Measurements from ENCODE around the gene ARL8A. TPM values are rescaled to one million over a fixed set of nuclear protein-coding genes. Genes with fewer than 3 reads are reported as not detected.

ARL8A gene
- polyA plus RNA-seq, 2 of the 4 experiments (the other 2 are of a cell fraction): 23.4 to 49.8 TPM

DNA sequence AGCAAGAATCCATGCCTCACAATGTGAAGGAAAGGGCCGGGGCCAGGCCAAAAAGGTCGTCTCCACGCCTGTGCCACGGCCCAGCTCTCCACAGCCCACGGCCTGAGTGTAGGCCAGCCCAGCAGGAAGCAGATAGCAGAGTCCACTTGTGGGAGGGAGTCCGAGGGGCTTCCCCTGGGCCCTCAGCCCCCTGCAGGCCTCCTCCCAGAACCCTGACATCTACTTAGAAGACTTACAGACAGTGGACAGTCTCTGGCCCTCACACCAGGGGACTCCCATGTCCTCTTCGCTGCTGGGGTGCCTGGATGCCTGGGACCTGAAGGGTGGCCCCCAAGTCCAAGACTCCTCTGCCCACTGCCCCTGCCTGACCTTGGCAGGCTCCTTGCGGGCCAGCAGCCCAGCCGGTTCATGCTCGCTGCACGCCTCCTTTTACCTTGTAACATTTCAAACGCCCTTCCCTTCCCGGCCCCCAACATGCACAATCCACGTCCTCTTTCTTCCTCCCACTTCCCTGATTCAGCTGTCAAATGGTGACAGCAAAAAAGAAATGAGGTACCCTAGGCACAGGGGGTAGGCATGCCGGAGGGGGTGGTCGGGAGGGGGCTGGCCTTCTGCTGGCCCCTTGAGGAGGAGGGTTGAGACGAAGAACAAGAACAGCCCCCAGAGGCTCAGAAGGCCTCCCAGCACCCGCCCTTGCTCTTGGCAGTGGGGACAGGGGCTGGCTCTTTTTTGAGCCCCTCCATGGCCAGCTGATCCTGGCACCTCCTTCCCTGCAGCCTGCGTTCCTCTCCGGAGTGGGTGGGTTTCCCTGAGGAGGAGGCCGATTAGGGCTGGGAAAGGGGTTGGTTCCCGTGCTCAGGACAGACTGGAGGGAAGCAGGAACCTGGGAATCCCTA is 16.9 kb upstream of the ARL8A start:
- peaks cover 13% of the 10 kb centered on the region; the same call in 2 of the 3 replicates for H3K4me1 ChIP-seq
- ATAC-seq (no peak; a peak in 1 of 6 replicates), DNase-seq (ENCODE audit: low read depth in 1 of 2, low spot score in 1 of 2) (no peak), FAIRE-seq (no peak)
- no peak overlapping the region for H3K4me3 ChIP-seq
- CTCF ChIA-PET: interaction anchor here (1.6 to 2.1 kb wide), 5 partner anchors 8 to 29 kb away, joined by 4 to 10 read pairs (median 6); no protein-coding TSS in a partner anchor
- POLR2A ChIA-PET: no interaction called here
- no peak overlapping the region for H3K4me2 ChIP-seq
- no peaks in the 10 kb centered on the region for H3K9me3 ChIP-seq
- 80% methylated on average over 21 of the region's 22 CpGs for WGBS (ENCODE audit: missing lambda C conversion rate)
- TF ChIP-seq, protein P1, sequence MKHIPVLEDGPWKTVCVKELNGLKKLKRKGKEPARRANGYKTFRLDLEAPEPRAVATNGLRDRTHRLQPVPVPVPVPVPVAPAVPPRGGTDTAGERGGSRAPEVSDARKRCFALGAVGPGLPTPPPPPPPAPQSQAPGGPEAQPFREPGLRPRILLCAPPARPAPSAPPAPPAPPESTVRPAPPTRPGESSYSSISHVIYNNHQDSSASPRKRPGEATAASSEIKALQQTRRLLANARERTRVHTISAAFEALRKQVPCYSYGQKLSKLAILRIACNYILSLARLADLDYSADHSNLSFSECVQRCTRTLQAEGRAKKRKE (CRISPR knock-in tag; IDR thresholded peaks at IDR 0.05; ENCODE audit: low read depth): no peak
- TF ChIP-seq HOXB13 (CRISPR knock-in tag; IDR thresholded peaks at IDR 0.05; ENCODE audit: low read depth): no peak
- no peak for TF ChIP-seq GATA3 (IDR thresholded peaks at IDR 0.05; ENCODE audit: borderline replicate concordance)
- no peak for TF ChIP-seq ZC3H11A (IDR thresholded peaks at IDR 0.05)
- TF ChIP-seq EP300 (IDR thresholded peaks at IDR 0.05): no peak
- TF ChIP-seq CHD2 (IDR thresholded peaks at IDR 0.05; ENCODE audit: low read length, partially characterized antibody): no peak
- TF ChIP-seq ESRRA (IDR thresholded peaks at IDR 0.05; ENCODE audit: borderline replicate concordance, low read length): no peak
- no peak for TF ChIP-seq HOXB5 (CRISPR knock-in tag; IDR thresholded peaks at IDR 0.05)
- TF ChIP-seq PHF8 (IDR thresholded peaks at IDR 0.05; ENCODE audit: borderline replicate concordance, low read depth): no peak
- TF ChIP-seq, protein P2, sequence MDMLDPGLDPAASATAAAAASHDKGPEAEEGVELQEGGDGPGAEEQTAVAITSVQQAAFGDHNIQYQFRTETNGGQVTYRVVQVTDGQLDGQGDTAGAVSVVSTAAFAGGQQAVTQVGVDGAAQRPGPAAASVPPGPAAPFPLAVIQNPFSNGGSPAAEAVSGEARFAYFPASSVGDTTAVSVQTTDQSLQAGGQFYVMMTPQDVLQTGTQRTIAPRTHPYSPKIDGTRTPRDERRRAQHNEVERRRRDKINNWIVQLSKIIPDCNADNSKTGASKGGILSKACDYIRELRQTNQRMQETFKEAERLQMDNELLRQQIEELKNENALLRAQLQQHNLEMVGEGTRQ (IDR thresholded peaks at IDR 0.05): no peak
- no peak for TF ChIP-seq ZNF302 (CRISPR knock-in tag; IDR thresholded peaks at IDR 0.05)
- peak overlapping the region in 1 of 2 experiments; percentile 32; a peak in 2 of 6 replicates for H3K27ac ChIP-seq

DNA sequence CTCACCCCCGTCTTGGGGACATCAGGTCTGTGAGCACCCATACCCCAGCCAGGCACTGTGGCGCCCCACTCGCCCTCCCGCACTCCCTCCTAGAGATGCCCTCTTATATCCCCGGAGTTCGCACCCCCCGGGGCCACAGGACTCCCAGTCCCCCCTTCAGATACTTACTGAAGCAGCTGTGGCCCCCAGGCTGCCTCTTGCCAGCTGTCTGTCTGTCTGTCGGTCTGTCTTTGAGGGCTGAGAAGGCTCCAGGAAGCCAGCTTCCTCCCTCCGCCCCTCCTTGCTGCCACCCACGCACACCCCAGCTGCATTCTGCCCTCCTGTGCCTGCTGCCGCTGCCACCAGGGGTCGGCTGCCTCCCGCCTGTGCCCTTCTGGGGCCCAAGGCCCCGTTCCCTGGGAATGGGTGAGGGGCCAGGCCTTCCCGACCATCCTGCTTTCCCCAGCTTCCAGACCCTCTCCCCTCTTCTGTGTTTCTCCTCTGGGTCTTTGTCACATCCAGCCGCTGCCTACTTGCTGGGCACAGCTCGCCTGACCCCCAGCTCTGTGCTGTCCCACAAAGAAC is 15.9 kb upstream of the ARL8A start, which contains the start of gene PTPN7:
Gene PTPN7, minus strand, starts transcription at position 226 of the 564 bp plus-strand sequence. CDS start 1,200 bp downstream, outside the sequence.
- TF ChIP-seq, protein P3, sequence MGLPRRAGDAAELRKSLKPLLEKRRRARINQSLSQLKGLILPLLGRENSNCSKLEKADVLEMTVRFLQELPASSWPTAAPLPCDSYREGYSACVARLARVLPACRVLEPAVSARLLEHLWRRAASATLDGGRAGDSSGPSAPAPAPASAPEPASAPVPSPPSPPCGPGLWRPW (IDR thresholded peaks at IDR 0.05): no peak
- TF ChIP-seq TP53 (CRISPR knock-in tag; IDR thresholded peaks at IDR 0.05) (no peak), CHD4 (IDR thresholded peaks at IDR 0.05; ENCODE audit: borderline replicate concordance) (no peak), EHMT2 (IDR thresholded peaks at IDR 0.05; ENCODE audit: low read depth) (no peak), EP300 (IDR thresholded peaks at IDR 0.05) (no peak), HEYL (CRISPR knock-in tag; IDR thresholded peaks at IDR 0.05) (no peak), RAD21 (conservative IDR thresholded peaks at IDR 0.05 in 1 of 2, IDR thresholded peaks at IDR 0.05 in 1 of 2) (no peak), TFCP2L1 (CRISPR knock-in tag; IDR thresholded peaks at IDR 0.05) (no peak), CHD2 (IDR thresholded peaks at IDR 0.05; ENCODE audit: low read length, partially characterized antibody) (no peak)
- TF ChIP-seq, protein P4, sequence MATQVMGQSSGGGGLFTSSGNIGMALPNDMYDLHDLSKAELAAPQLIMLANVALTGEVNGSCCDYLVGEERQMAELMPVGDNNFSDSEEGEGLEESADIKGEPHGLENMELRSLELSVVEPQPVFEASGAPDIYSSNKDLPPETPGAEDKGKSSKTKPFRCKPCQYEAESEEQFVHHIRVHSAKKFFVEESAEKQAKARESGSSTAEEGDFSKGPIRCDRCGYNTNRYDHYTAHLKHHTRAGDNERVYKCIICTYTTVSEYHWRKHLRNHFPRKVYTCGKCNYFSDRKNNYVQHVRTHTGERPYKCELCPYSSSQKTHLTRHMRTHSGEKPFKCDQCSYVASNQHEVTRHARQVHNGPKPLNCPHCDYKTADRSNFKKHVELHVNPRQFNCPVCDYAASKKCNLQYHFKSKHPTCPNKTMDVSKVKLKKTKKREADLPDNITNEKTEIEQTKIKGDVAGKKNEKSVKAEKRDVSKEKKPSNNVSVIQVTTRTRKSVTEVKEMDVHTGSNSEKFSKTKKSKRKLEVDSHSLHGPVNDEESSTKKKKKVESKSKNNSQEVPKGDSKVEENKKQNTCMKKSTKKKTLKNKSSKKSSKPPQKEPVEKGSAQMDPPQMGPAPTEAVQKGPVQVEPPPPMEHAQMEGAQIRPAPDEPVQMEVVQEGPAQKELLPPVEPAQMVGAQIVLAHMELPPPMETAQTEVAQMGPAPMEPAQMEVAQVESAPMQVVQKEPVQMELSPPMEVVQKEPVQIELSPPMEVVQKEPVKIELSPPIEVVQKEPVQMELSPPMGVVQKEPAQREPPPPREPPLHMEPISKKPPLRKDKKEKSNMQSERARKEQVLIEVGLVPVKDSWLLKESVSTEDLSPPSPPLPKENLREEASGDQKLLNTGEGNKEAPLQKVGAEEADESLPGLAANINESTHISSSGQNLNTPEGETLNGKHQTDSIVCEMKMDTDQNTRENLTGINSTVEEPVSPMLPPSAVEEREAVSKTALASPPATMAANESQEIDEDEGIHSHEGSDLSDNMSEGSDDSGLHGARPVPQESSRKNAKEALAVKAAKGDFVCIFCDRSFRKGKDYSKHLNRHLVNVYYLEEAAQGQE (IDR thresholded peaks at IDR 0.05): no peak
- DNase-seq (ENCODE audit: low read depth in 1 of 2, low spot score in 1 of 2): no peak
- H3K27ac ChIP-seq: peak within 1 kb of the TSS in 1 of 2 experiments; percentile 19; a peak in 1 of 6 replicates
- no peaks in the 10 kb centered on the region for H3K9me3 ChIP-seq
- no peak; a peak in 2 of 6 replicates for ATAC-seq
- POLR2A ChIA-PET: no interaction called here
- WGBS (ENCODE audit: missing lambda C conversion rate): 76% methylated on average over 13 of the region's 17 CpGs
- FAIRE-seq: no peak
- H3K4me1 ChIP-seq: peaks cover 16% of the 10 kb centered on the region
- H3K4me2 ChIP-seq: no peak within 1 kb of the TSS
- H3K4me3 ChIP-seq: no peak within 1 kb of the TSS
- CTCF ChIA-PET: interaction anchor here (0.9 to 2.1 kb wide), 7 partner anchors 13 to 155 kb away, joined by 3 to 10 read pairs (median 4); partner anchors contain the start of gene LGR6

Measured in A549 (cell line).